Subcutaneous abdominal adipose tissue (tissue), 5 donors: Measurements from ENCODE around the gene SCO2.

Experiments
- H3K27ac ChIP-seq: one replicate; pipeline ENCODE4 v1.7.0; 2013; ENCODE audit warnings: low read depth, mild to moderate bottlenecking, inconsistent platforms, low read length, moderate library complexity
- H3K27me3 ChIP-seq, 5 donors: one replicate each; pipeline ENCODE4 v1.7.0; 2013; ENCODE audit warnings: low read length in 5 of 5, inconsistent platforms in 1 of 5; ENCODE audit not compliant: control insufficient read depth in 5 of 5, insufficient read depth in 4 of 5
- H3K36me3 ChIP-seq, 5 donors: one replicate each; pipeline ENCODE4 v1.7.0; 2013; ENCODE audit warnings: low read length in 5 of 5; ENCODE audit not compliant: control insufficient read depth in 5 of 5, insufficient read depth in 5 of 5
- H3K4me1 ChIP-seq, 5 donors: one replicate each; pipeline ENCODE4 v1.7.0; 2013; ENCODE audit warnings: low read length in 5 of 5, mild to moderate bottlenecking in 3 of 5, moderate library complexity in 1 of 5; ENCODE audit not compliant: control insufficient read depth in 5 of 5, insufficient read depth in 5 of 5
- H3K4me3 ChIP-seq, 5 donors: one replicate each; pipeline ENCODE4 v1.7.0; 2013; ENCODE audit warnings: low read length in 5 of 5, low read depth in 1 of 5
- H3K9ac ChIP-seq, 5 donors: one replicate each; pipeline ENCODE4 v1.7.0; 2013; ENCODE audit warnings: low read length in 5 of 5, mild to moderate bottlenecking in 4 of 5, moderate library complexity in 3 of 5
- H3K9me3 ChIP-seq, 5 donors: one replicate each; pipeline ENCODE4 v1.7.0; 2013; ENCODE audit warnings: low read length in 5 of 5; ENCODE audit not compliant: control insufficient read depth in 5 of 5
- donor health status: healthy.
- donor health status: healthy.
- donor health status: healthy.
- donor health status: healthy.
- donor health status: healthy.

Gene SCO2

GRCh38 chr22:50525104-50525857 lies at the start of gene SCO2:
Gene SCO2, minus strand, starts transcription at chr22:50525598. Its CDS starts 1,187 bp downstream, at chr22:50524411.
- Histone ChIP-seq H3K4me3 (peak within 1 kb of the TSS; percentile 66 to 78 (median 68)), H3K9me3 (no peaks in the 10 kb centered on the region), H3K27me3 (no peaks in the 10 kb centered on the region), H3K27ac (peak within 1 kb of the TSS; percentile 95), H3K9ac (peak within 1 kb of the TSS; percentile 26 to 92 (median 74)), H3K36me3 (peaks cover 0 to 36% (median 32%) of the 10 kb centered on the region in 5 donors), H3K4me1 (peaks cover 7 to 59% (median 41%) of the 10 kb centered on the region in 5 donors)

- H3K4me1 ChIP-seq: peaks cover 3 to 48% (median 34%) of the 10 kb centered on the region in 5 donors
- H3K27ac ChIP-seq: no peak overlapping the region
- H3K36me3 ChIP-seq: peaks cover 0 to 52% (median 10%) of the 10 kb centered on the region in 5 donors
- no peaks in the 10 kb centered on the region for H3K9me3 ChIP-seq
- H3K9ac ChIP-seq: no peak overlapping the region
- no peak overlapping the region for H3K4me3 ChIP-seq
- H3K27me3 ChIP-seq: no peaks in the 10 kb centered on the region
Observed at GRCh38 chr22:50574383-50574755, 49.0 kb upstream of the SCO2 start.

GRCh38 chr22:50573491-50574382 lies 48.3 kb upstream of the SCO2 start:
- no peaks in the 10 kb centered on the region for H3K27me3 ChIP-seq
- H3K9me3 ChIP-seq: no peaks in the 10 kb centered on the region
- H3K36me3 ChIP-seq: peaks cover 0 to 51% (median 14%) of the 10 kb centered on the region in 5 donors
- peaks cover under 1 to 45% (median 32%) of the 10 kb centered on the region in 5 donors for H3K4me1 ChIP-seq
- H3K4me3 ChIP-seq: no peak overlapping the region
- H3K27ac ChIP-seq: no peak overlapping the region
- H3K9ac ChIP-seq: no peak overlapping the region

GRCh38 chr22:50572965-50573364 lies 47.6 kb upstream of the SCO2 start:
- Histone ChIP-seq H3K27ac (no peak overlapping the region), H3K36me3 (peaks cover 0 to 53% (median 16%) of the 10 kb centered on the region in 5 donors), H3K27me3 (no peaks in the 10 kb centered on the region), H3K9ac (no peak overlapping the region), H3K4me3 (no peak overlapping the region), H3K9me3 (no peaks in the 10 kb centered on the region), H3K4me1 (peaks cover 0 to 37% (median 25%) of the 10 kb centered on the region in 5 donors)

GRCh38 chr22:50571264-50572175 lies 46.1 kb upstream of the SCO2 start:
- Histone ChIP-seq H3K27ac (no peak overlapping the region), H3K4me3 (no peak overlapping the region), H3K27me3 (no peaks in the 10 kb centered on the region), H3K9ac (no peak overlapping the region), H3K4me1 (peaks cover 0 to 30% (median 25%) of the 10 kb centered on the region in 5 donors), H3K9me3 (no peaks in the 10 kb centered on the region), H3K36me3 (peaks cover 0 to 53% (median 18%) of the 10 kb centered on the region in 5 donors)

- no peaks in the 10 kb centered on the region for H3K27me3 ChIP-seq
- no peak overlapping the region for H3K27ac ChIP-seq
- peaks cover 0 to 30% (median 25%) of the 10 kb centered on the region in 5 donors for H3K4me1 ChIP-seq
- peak overlapping the region in 1 of 5 donors; percentile 0 for H3K9ac ChIP-seq
- no peak overlapping the region for H3K4me3 ChIP-seq
- no peaks in the 10 kb centered on the region for H3K9me3 ChIP-seq
- H3K36me3 ChIP-seq: peaks cover 0 to 53% (median 18%) of the 10 kb centered on the region in 5 donors
Observed at GRCh38 chr22:50570861-50571260, 45.5 kb upstream of the SCO2 start.

- Histone ChIP-seq H3K27ac (no peak overlapping the region), H3K36me3 (peaks cover 0 to 53% (median 18%) of the 10 kb centered on the region in 5 donors), H3K4me3 (no peak overlapping the region), H3K4me1 (peaks cover 0 to 36% (median 31%) of the 10 kb centered on the region in 5 donors), H3K9me3 (no peaks in the 10 kb centered on the region), H3K9ac (peak overlapping the region in 1 of 5 donors; percentile 0), H3K27me3 (no peaks in the 10 kb centered on the region)
Observed at GRCh38 chr22:50569896-50570535, 44.6 kb upstream of the SCO2 start.

- Histone ChIP-seq H3K9me3 (no peaks in the 10 kb centered on the region), H3K9ac (no peak overlapping the region), H3K4me1 (peaks cover 4 to 46% (median 40%) of the 10 kb centered on the region in 5 donors), H3K27me3 (no peaks in the 10 kb centered on the region), H3K27ac (no peak overlapping the region), H3K4me3 (no peak overlapping the region), H3K36me3 (peaks cover 0 to 49% (median 18%) of the 10 kb centered on the region in 5 donors)
Observed at GRCh38 chr22:50569041-50569459, 43.7 kb upstream of the SCO2 start.

- Histone ChIP-seq H3K36me3 (peaks cover 0 to 47% (median 18%) of the 10 kb centered on the region in 5 donors), H3K4me1 (peaks cover 6 to 50% (median 44%) of the 10 kb centered on the region in 5 donors), H3K27me3 (no peaks in the 10 kb centered on the region), H3K9ac (no peak overlapping the region), H3K4me3 (no peak overlapping the region), H3K9me3 (no peaks in the 10 kb centered on the region), H3K27ac (no peak overlapping the region)
Observed at GRCh38 chr22:50568626-50569025, 43.2 kb upstream of the SCO2 start.
